GM21825 (cell line): ENCODE data around the gene NEK3.
"Not testable (repeated sequence)": the region's sequence is repeated elsewhere in the genome, so short reads cannot be mapped to it uniquely, and the experiment has no call there.

ENCODE experiments used
- ATAC-seq: cut with Tn5 transposase; IDR thresholded peaks from one replicate; pipeline ENCODE4 v1.9.1; 2021; ENCODE audit warnings: mild to moderate bottlenecking, moderate library complexity; ENCODE audit not compliant: unreplicated experiment

The NEK3 gene, protein sequence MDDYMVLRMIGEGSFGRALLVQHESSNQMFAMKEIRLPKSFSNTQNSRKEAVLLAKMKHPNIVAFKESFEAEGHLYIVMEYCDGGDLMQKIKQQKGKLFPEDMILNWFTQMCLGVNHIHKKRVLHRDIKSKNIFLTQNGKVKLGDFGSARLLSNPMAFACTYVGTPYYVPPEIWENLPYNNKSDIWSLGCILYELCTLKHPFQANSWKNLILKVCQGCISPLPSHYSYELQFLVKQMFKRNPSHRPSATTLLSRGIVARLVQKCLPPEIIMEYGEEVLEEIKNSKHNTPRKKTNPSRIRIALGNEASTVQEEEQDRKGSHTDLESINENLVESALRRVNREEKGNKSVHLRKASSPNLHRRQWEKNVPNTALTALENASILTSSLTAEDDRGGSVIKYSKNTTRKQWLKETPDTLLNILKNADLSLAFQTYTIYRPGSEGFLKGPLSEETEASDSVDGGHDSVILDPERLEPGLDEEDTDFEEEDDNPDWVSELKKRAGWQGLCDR

DNA sequence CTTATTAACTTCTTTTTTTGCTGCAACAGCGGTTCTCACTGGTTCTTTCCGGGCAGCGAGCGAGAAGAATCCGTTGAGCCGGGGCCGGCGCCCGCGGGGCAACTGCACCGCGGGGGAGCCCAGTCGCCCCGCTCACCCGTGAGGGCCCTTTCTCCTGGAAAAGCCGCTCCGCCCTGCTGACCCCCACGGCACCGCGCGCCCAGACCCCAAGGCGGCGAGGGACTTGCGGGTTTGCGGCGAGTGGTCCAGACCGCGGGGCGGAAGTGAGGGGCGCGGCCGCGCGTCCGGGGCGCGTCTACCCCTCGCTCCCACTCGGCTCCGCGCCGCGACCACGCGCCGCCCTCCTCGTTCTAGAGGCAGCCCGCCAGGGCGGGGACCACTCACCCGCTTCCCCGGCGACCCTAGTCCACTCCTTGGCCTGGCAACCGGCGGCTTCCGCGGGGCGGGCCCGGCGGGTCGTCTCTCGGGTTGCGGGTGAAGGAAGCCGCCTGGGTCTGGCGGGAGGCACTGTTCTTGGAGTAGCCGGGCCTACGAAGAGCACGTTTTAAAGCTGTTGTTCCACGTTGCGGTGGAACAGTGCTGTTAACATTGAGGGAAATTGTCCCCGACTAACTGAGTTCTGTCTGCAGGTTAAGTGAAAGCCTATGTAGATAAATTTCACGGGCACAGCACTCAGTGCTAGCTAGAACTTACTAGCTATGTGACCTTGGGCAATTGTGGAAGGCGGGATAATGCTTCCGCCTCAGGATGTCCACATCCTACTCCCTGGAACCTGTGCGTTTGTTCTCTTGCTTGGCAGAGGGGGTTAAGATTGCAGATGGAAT lies at the start of gene NEK3:
Gene NEK3, minus strand, starts transcription at position 439 of the 824 bp plus-strand sequence. CDS start 3,406 bp downstream, outside the sequence.
- ATAC-seq: peak; percentile 81

DNA sequence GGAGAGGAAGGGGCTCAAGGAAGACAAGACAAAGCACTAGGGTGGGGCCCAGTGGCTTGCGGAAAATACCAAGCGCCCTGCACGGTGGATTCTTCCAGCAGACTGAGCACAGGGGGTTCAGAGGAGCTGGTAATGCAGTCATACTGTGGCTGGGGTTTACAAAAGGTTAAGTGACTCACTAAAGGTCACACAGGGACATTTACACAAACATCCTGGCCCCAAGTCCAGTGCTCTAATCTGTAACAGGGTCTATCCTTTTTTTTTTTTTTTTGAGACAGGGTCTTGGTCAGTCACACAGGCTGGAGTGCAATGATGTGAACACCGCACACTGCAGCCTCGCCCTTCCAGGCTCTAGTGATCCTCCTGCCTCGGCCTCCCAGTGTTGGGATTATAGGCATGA lies 49.0 kb upstream of the NEK3 start:
- ATAC-seq: not testable (repeated sequence)

DNA sequence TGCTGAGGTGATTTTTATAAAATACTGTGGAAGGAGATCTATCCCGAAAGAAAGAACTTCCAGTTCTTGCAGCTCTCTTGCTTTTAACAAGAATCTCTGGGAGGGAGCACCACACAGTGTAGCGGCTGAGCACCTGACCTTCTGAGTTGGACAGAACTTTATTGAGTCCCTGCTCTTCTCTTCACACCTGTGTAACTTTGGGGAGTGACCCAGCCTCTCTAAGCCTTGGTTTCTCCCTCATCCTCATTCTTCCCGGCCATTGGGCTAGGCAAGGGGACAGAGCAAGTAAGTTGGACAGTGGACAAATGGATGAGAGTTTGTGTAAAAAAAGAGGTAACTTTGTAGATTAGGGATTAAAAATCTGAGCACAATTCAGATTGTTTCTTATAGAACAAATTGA lies 48.5 kb upstream of the NEK3 start:
- not testable (repeated sequence) for ATAC-seq

DNA sequence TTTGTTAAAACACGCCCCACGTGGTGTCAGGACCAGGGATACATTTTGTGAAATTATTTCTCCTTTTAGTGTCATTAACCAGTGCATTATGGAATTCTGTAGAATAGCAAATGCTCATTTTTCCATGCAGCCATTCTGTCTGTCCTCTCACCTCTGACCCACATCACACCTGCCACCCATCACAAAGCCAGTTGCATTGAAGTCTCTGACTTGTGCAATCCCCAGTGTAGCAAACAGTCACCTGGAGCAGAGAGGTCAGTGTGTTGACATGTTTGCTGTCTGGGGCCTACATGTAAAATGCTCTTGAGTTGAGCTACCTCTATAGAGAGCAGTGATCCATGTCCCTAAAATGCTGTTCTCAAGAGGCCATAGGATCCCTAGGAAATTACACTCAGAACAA lies 47.9 kb upstream of the NEK3 start:
- not testable (repeated sequence) for ATAC-seq

DNA sequence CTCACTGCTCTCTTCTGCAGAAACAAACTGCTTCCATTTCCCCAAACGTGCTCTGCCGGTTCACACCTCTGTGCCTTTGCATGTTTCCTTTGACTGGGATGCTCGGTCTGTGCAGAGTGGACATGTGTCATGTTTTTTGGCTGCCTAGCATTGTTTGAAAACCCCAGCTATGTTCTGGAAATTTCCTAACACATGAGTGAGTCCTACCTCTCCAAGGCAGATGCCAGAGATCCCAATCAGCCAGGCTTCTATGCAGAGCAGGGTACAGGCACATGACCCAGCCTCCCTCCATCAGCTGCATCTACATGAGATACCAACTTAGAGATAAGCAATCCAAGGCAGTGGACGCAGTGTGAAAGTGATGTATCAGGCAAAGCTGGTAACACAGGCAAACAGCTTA lies 45.1 kb upstream of the NEK3 start:
- ATAC-seq: not testable (repeated sequence)

DNA sequence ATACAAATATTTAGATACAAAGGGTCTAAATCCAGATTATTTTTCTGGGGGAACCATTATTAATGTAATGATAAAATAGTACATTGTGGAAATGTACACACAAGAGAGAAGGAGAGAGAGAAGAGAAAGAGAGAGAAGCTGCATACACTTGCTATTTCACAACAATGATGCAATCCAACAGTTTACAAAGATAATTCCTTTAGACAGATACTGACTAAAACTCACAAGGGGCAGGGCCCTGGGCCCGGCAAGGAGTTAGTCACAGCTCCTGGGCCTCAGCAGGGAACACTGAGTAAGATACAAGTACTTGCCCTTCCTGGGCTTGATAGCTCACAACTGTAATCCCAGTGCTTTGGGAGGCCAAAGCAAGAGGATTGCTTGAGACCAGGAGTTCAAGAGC lies 44.5 kb upstream of the NEK3 start:
- not testable (repeated sequence) for ATAC-seq

DNA sequence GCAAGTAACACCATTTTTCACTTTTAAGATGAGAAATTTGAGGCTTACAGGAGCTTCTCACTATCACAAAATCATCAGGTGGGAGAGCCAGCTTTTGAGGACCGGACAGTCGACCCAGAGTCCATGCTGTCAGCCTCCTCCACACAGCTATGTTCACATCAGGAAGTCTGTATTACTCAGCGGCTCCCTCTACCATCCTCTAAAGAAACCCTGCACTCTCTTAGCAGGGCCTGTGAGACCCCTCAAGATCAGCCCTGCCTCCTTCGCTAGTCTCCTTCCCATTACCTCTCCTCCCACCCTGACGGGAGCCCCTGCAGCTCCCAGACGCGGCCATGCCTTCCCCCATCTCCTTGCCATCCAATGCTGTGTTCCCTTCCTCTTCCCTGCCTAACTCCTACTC lies 43.1 kb upstream of the NEK3 start:
- ATAC-seq: not testable (repeated sequence)

DNA sequence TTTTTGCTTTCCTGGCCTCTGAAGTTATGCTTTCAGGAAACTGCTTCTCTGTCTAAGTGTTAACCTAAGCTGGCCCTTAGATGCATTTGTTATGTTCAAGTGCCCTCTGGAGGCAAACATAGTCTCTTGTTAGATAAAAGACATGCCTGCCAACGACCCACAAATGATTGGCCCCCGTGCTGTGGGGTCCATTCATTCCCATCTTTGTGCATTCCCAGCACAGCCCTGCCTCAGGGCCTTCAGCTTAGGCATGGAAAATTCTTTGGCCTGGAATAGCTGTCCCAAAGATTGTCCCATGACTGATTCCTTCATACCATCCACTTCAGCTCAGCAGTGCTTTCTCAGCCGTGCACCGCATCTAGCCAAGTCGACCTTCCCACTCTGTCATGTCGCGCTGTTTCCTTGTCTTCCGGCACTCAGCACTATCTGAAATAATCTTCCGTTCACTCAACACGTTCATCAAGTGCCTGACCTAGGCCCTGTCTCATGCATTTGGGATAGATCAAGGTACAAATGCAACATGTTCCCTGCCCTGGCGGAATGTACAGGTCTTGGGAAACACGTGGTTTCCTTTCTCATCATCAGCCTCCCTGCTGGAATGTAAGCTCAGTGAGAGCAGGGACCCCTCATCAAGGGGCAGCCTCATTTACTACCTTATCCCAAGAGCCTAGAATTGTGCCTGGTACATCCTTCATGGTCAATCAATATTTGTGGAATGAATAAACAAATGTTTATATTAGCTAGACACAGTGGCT lies 42.2 kb upstream of the NEK3 start:
- ATAC-seq: peak; percentile 54

DNA sequence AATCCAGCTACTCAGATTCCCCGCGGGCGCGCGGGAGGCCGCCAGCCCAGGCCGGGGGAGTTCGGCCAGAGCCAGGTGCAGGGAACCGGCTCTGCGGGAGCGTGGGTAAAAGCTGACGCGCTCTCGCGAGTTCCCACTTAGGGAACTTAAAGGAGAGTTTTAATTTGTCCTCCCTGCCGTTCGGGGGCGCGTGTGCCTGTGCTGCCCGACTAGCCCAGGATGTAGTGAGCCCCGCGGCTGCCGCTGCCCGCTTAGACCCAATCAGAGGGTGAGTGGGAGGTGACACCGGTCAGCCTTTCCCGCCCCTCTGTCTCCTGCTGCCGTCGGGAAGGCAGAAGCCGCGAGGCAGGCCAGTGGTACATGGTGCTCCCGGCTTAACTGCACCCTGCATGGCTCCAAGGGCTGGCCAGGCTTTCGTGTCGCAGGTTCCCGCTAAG lies 36.0 kb upstream of the NEK3 start:
- peak; percentile 65 for ATAC-seq

DNA sequence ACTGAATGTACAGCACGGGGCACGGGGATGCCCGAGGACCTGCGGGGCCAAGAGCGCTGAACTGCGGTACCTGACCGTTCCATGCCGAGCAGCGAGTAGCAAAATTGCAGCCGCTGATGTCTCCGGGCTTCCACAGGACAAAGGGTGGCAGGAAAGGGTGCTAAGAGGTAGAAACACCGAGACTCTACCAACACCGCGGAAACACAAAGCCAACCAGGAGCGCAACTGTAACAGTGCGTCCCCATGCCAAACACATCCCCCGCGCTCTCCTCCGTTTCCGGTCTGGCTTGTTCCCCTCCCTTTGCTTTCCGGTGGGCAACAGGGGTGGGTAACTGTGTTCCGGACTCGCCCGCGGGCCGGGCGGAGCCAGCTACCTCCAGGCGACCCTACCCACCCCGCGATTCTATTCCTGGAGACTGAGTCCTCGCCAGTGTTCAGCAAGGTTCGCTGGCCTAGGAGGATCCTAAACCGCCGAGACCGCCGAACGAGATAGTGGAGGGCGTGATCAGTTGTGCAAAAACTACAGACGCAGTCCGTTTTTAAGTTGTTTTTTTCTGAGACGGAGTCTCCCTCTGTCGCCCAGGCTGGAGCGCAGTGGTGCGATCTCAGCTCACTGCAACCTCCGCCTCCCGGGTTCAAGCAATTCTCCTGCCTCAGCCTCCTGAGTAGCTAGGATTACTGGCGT lies 34.9 kb upstream of the NEK3 start:
- peak; percentile 72 for ATAC-seq

DNA sequence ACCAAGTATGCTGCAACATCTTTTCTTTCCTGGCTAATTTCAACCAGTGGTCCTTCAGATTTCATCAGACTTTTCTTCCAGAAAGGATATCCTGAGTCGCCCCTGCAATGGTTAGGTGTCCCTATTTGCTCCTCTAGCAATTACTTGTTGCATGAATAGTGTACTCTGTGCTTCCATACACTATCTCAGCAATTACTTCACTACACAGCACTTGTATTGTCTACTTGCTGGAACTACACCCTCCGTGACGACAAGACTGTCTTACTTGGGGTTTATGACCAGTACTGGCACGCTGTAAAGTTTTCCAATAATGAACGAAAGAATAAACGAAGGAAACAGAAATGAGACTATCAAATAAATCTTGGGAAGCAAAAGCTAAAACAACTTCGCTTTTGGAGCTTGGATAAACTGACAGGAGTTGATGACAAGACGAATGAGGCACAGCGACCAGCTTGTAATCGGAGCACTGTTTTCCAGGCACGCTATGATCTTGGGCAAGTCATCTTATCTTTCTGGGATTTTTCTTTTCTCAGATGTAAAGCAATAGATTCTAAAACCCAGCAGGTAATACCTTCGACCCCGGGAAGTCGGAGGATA lies 34.3 kb upstream of the NEK3 start:
- peak; percentile 18 for ATAC-seq

DNA sequence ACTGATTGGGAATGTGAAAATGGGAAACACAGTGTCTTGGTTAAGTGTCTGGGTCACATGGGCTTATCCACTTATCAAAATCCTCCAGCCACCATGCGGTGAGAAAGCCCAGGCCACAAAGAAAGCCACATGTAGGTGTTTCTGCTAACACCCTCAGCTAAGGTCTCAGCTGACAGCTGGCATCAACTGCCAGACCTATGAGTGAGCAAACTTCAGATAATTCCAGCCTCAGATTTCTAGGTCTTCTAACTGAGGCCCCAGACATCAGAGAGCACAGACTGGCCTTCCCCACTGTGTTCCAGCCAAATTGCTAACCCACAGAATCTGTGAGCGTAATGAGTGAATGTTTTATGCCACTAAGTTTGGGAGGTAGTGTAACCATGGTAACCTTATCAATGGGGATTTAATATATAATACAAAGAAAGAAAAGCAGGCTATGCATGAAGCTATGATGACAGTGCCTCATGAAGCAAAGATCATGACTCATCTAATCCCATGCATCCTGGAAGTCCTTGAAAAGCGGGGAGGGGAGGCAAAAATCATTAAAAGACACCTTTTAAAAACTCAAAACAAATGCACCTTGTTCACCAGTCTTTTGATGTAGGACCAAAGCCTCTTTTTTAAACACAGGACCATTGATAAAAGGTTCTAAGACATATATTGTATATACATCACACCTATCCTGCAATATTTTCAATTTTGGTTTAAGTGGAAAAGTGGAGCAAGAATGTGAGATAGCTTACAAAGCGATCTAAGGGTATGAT lies 28.2 kb upstream of the NEK3 start:
- not testable (repeated sequence) for ATAC-seq

DNA sequence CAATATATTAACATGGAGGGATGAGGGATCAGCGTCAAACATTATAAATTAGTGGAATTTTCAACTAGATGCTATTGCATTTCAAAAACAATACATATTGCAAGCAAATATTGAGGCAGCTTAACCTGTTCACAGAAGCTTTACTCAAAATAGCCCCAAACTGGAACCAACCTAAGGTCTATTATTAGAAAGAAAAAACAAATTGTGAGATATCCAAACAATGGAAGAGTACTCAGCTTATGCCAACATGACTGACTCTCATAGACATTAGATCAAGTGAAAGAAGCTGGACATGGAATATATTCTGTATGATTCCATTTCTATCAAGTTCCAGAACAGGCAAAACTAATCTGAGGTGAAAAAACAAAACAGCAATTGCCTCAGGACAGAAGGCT lies 27.6 kb upstream of the NEK3 start:
- no peak for ATAC-seq

DNA sequence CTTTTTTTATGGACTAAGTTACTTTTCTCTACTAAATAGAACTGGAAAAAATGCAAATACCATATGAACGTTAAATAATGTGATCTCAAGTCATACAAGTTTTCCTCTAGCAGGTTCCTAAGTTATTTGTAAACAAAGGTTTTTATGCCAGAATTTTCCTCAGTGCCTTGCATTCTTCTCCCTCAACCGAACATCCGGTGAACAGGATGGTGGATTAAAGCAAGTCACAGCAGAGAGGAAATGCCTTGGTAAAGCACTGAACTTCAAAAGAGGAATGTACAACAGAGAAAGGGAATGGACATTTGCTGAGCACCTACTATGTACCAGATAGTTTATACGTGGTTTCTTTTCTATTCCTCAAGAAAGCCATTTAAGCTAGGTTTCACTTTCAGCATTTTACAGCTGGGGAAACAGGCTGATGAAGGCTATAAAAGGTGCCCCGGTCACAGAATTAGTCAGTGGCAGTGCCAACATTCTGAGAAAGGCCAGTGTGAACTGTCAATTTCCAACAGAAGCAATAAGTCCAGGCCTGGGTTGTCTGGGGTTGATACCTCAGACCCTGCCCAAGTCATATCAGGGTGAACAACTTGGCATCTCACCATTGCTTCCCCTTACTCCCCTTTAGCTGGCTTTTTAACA lies 22.0 kb upstream of the NEK3 start:
- peak; percentile 54 for ATAC-seq

DNA sequence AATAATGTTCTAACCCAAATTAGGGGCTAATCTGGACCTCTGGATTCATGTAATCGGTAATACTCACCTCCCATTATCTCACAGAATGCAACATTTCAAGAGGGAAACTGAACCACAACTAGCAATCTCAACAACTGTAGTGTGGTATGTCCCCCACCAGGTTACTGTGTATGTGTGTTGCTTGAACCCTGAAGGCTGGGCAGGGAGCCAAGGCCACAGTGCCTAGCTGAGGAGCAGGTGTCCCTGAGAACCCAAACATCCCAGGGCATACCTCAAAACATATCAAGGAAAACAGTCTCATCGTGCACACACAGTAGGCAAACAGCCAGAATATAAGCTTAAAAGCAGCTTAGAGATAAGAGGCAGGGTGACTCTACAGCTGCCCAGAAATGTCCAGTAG lies 20.5 kb upstream of the NEK3 start:
- ATAC-seq: no peak

DNA sequence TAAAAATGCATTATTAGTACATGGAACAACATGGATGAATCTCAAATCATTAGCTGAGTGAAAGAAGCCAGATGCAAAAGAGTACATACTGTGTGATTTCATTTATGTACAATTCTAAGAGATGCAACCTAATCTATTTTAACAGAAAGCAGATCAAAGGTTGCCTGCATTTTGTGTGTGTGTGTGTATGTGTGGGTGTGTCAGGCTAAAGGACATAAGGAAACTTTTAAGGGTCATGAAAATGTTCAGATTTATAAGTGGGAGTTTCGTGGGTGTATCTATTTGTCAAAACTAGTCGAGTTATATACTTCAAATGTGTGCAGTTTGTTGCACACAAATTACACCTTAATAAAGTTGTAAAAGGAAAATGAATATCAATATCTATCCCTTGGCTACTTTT lies 17.9 kb upstream of the NEK3 start:
- no peak for ATAC-seq

DNA sequence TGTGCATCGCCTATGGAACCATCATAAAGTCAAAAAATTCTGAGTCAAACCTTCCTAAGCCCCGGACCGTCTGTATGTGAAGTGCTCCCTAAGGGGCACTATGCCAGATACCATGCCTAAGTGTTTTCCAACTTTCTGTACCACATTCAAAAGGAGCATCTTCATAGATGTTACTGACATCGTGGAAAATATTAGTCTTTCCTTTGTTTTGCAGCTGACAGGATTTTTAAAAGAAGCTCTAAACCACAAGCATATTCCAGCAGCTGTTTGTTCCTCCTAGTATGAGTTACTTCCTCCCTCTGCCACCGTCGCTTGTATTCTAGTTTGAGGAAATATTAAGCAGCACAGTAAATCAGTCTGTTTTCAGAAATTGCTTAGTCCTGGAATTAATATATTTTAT lies 14.6 kb upstream of the NEK3 start:
- ATAC-seq: not testable (repeated sequence)

DNA sequence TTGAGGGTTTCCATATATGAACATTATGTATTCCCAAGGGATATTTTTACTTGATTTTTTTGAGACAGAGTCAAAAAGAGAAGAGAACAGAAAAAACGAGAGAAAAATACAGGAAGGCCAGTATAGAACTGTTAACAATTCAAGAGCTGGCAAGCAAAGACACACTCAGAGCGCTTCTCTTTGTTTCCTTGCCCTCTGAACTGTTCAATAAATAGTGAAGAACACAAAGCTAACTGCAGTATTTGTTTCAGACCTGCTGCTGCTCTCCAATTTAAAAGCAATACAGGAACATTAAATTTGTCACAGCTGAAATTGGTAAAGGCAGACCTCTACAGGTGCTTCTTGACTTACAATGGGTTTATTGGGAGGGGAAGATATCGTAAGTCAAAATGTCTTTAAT lies 14.0 kb upstream of the NEK3 start:
- ATAC-seq: no peak

DNA sequence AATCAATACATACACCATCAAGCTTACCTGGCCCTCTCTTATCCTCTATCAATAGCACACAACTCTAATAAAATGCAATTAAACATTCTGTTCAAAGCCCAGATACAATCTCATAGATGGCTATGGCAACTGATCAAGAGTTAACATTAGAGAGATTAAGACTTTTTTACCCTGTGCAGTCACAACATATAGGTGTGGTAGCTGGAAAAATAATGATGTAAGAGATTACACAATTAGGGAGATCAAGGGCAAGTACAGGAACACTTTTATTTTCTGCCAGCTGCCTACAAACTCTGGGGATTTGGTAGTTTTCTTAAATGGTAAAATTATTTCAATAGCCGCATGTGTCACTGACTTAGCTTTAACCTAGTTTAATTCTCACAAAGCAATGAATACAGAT lies 12.3 kb upstream of the NEK3 start:
- ATAC-seq: not testable (repeated sequence)
